HEK293T (cell line): ENCODE data around the gene NFATC2IP.

Experiments
- BHLHE40 ChIP-seq: fragments of 450-650 bp; IDR thresholded peaks from 2 replicates; pipeline ENCODE4 v1.6.1; 2016; ENCODE audit warnings: mild to moderate bottlenecking, moderate library complexity, borderline replicate concordance
- ELF4 ChIP-seq: fragments of 450-650 bp; IDR thresholded peaks from 2 replicates; pipeline ENCODE4 v1.6.1; 2017; ENCODE audit warnings: antibody characterized with exemption
- PKNOX1 ChIP-seq: fragments of 450-650 bp; IDR thresholded peaks from 2 replicates; pipeline ENCODE4 v1.6.1; 2016
- SP1 ChIP-seq: fragments of 450-650 bp; IDR thresholded peaks from 2 replicates; pipeline ENCODE4 v1.6.1; 2017
- SUZ12 ChIP-seq: fragments of 450-650 bp; IDR thresholded peaks from 2 replicates; pipeline ENCODE4 v1.6.1; 2016; ENCODE audit warnings: mild to moderate bottlenecking
- ZNF384 ChIP-seq: fragments of 450-650 bp; IDR thresholded peaks from 2 replicates; pipeline ENCODE4 v1.6.1; 2016

GRCh38 chr16:29007730-29008593, 57.2 kb downstream of the NFATC2IP start:
- TF ChIP-seq BHLHE40 (no peak), SP1 (no peak), SUZ12 (no peak), ZNF384 (no peak), PKNOX1 (no peak), ELF4 (no peak)
